Tibial nerve (tissue), 4 donors: ENCODE results near the gene EBF3. TPM values are rescaled to one million over a fixed set of nuclear protein-coding genes. Genes with fewer than 3 reads are reported as not detected.

Experiments used
- DNase-seq, 2 donors: peaks; one replicate each; pipeline ENCODE4 v3.0.0-alpha.2; 2019; ENCODE audit warnings: low spot score in 2 of 2
- H3K27ac ChIP-seq, 4 donors: fragments of 200-600 bp; sonication (generic) in 3 of 4; one replicate each; pipeline ENCODE4 v1.5.1; 2017 to 2019; ENCODE audit warnings: mild to moderate bottlenecking in 1 of 4
- H3K27me3 ChIP-seq, 2 donors: fragments of 200-600 bp; sonication (generic) in 1 of 2; one replicate each; pipeline versions ENCODE4 v1.5.1 to v1.6.0; 2017 to 2019
- H3K36me3 ChIP-seq, 3 donors: fragments of 200-600 bp; sonication (generic); one replicate each; pipeline ENCODE4 v1.5.1; 2018 to 2019
- H3K4me1 ChIP-seq, 4 donors: fragments of 200-600 bp; sonication (generic) in 3 of 4; one replicate each; pipeline ENCODE4 v1.5.1; 2017 to 2019
- H3K4me3 ChIP-seq, 4 donors: fragments of 200-600 bp; sonication (generic) in 3 of 4; one replicate each; pipeline ENCODE4 v1.5.1; 2017 to 2019; ENCODE audit warnings: mild to moderate bottlenecking in 1 of 4, moderate library complexity in 1 of 4
- H3K9me3 ChIP-seq, 4 donors: fragments of 200-600 bp; sonication (generic) in 3 of 4; one replicate each; pipeline ENCODE4 v1.5.1; 2017 to 2019
- CTCF ChIP-seq, 5 experiments: fragments of 200-600 bp in 3 of 5; fragments of 450-650 bp in 2 of 5; sonication (generic) in 3 of 5; IDR thresholded peaks; one replicate each; pipeline ENCODE4 v1.5.1; 2016 to 2019; ENCODE audit warnings: antibody characterized with exemption in 5 of 5, mild to moderate bottlenecking in 3 of 5, moderate library complexity in 2 of 5
- EP300 ChIP-seq, 2 donors: sonication (generic); formaldehyde crosslinking; IDR thresholded peaks; one replicate each; pipeline ENCODE4 v1.6.1; 2017; ENCODE audit warnings: antibody characterized with exemption in 2 of 2, mild to moderate bottlenecking in 1 of 2
- POLR2A ChIP-seq, 2 donors: fragments of 450-650 bp; IDR thresholded peaks; one replicate each; pipeline ENCODE4 v1.6.1; 2017; ENCODE audit warnings: antibody characterized with exemption in 2 of 2, mild to moderate bottlenecking in 2 of 2, moderate library complexity in 2 of 2
- WGBS, 2 donors: methylation state at CpG; one replicate each; pipeline ENCODE4 v1.1.5; 2018; 5-methylcytosine and 5-hydroxymethylcytosine counted together
- total RNA-seq, 4 donors: library from RNA; depleted of rRNA; stranded (reverse); fragments of >200 nt; gene quantifications; one replicate each; pipeline ENCODE4 v1.1.0, GENCODE V29; 2016

The EBF3 gene
- total RNA-seq, 4 donors from 2014 or later, result 27.3 to 41.0 (median 31.2) TPM

GRCh38 chr10:129900825-129901224 is 63.2 kb downstream of the EBF3 start:
- Histone ChIP-seq H3K36me3 (no peaks in the 10 kb centered on the region), H3K9me3 (no peaks in the 10 kb centered on the region), H3K27me3 (no peaks in the 10 kb centered on the region), H3K4me3 (no peak overlapping the region), H3K27ac (no peak overlapping the region), H3K4me1 (peaks cover 0 to 36% (median 0%) of the 10 kb centered on the region in 4 donors)
- DNase-seq, result no peak
- 100% methylated on average over 1 of the region's 1 CpG for WGBS, 2 donors
- no peak for TF ChIP-seq EP300 (IDR thresholded peaks at IDR 0.05)
- no peak for TF ChIP-seq CTCF (IDR thresholded peaks at IDR 0.05)
- TF ChIP-seq POLR2A (IDR thresholded peaks at IDR 0.05), result no peak

DNA sequence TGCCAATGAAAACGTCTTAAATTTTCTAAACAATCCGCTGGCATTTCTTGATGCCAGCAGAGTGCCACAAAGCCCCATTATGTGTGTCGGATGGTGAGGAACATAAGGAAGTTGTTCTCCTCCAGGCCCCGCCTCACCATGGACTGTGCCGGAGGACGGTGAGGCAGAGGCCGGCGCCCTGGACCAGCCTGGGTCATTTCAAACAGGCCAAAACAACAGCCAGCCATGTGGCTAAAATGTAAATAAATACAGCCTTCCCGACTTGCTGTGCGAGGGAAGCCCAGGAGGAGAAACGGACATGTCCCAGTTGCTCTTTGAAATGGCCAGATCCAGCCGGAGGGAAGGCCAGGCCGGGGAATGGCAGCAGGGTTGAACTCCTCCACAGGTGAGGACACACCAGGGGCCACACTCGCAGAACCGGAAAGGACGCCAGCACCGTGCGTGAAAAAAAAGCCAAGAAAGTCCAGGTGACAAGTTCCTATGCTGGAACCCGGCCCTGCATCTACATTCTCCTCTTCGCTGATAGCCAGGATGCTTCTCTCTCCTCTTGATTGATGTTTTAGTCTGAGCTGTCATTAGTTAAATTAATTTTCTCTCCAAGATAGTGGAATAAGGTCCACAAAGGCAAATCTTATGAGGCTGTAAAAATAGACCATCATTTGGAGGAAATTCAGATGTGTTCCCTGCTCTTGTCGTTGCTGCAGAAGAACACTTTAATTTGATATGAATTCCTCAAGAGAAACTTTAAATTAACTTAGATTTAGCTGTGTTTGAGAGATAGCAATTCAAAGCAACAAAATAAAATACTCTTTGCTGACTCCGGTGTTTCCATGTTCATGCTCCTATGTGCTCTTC is 64.6 kb downstream of the EBF3 start:
- TF ChIP-seq CTCF (IDR thresholded peaks at IDR 0.05), result no peak
- TF ChIP-seq EP300 (IDR thresholded peaks at IDR 0.05), result no peak
- TF ChIP-seq POLR2A (IDR thresholded peaks at IDR 0.05), result no peak
- no peak overlapping the region for H3K27ac ChIP-seq
- 55 to 65% methylated on average over 21 to 22 of the region's 22 CpGs for WGBS, 2 donors

GRCh38 chr10:129898706-129899268 is 65.3 kb downstream of the EBF3 start:
- no peaks in the 10 kb centered on the region for H3K36me3 ChIP-seq
- H3K9me3 ChIP-seq, result no peaks in the 10 kb centered on the region
- no peaks in the 10 kb centered on the region for H3K27me3 ChIP-seq
- no peak overlapping the region for H3K27ac ChIP-seq
- peak overlapping the region in 1 of 4 donors; percentile 20 for H3K4me3 ChIP-seq
- WGBS, 2 donors, result 52 to 63% methylated on average over 38 of the region's 38 CpGs
- peaks cover 0 to 47% (median 0%) of the 10 kb centered on the region in 4 donors for H3K4me1 ChIP-seq
- DNase-seq, result no peak
- TF ChIP-seq POLR2A (IDR thresholded peaks at IDR 0.05) (no peak), CTCF (IDR thresholded peaks at IDR 0.05) (no peak), EP300 (IDR thresholded peaks at IDR 0.05) (no peak)

More for the DNA sequence above, 64.6 kb downstream of the EBF3 start:
- H3K4me1 ChIP-seq, result peaks cover 0 to 43% (median 0%) of the 10 kb centered on the region in 4 donors
- H3K4me3 ChIP-seq, result peak overlapping the region in 1 of 4 donors; percentile 20
- no peak for DNase-seq
- no peaks in the 10 kb centered on the region for H3K9me3 ChIP-seq
- H3K36me3 ChIP-seq, result no peaks in the 10 kb centered on the region
- H3K27me3 ChIP-seq, result no peaks in the 10 kb centered on the region

DNA sequence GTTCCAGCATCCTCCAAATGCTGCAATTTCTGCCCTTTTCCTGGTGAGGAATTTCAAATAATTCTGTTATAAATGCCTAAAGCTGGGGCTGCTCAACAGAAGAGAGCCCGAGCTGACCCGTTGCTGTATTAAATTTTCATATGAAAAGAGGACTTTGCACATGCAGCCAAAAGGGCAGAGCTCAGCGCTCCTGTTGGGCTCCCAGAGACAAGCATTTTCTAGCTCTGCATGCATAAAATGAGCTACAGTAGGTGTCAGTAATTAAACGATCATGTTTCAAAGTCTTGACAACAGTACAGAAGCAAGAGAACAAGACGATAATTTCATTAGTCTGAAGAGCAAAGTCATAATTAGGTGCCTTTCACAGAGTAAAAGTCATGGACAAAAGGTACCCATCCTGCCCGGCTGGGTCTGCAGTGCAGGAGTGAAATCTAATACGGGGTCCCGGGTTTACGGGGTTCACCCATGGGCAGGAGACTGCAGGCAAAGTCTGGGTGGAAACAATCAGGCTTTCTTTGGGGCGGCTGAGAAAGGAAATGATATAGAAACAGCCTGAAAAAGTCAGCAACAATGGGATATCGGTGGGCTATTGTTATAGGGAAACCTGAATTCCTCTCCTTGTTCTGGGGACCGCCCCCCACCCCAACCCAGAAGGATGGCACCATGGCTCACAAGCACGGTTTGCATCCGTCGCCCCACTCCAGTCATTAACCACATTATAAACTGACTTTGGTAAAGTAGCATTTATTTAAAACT is 66.0 kb downstream of the EBF3 start:
- Histone ChIP-seq H3K4me1 (peaks cover 0 to 54% (median 0%) of the 10 kb centered on the region in 4 donors), H3K27ac (no peak overlapping the region), H3K27me3 (no peaks in the 10 kb centered on the region), H3K9me3 (no peaks in the 10 kb centered on the region), H3K4me3 (no peak overlapping the region), H3K36me3 (no peaks in the 10 kb centered on the region)
- DNase-seq, result no peak
- WGBS, 2 donors, result 40 to 41% methylated on average over 15 of the region's 15 CpGs
- no peak for TF ChIP-seq EP300 (IDR thresholded peaks at IDR 0.05)
- TF ChIP-seq POLR2A (IDR thresholded peaks at IDR 0.05), result no peak
- no peak for TF ChIP-seq CTCF (IDR thresholded peaks at IDR 0.05)
